HG03039 (cell line): ENCODE data around the gene KCNQ4.

Source experiments
- ATAC-seq: cut with Tn5 transposase; IDR thresholded peaks from one replicate; pipeline ENCODE4 v1.9.1; 2021; ENCODE audit warnings: mild to moderate bottlenecking, moderate library complexity; ENCODE audit not compliant: unreplicated experiment

Gene KCNQ4

GRCh38 chr1:40838980-40839942 lies 55.7 kb downstream of the KCNQ4 start:
- no peak for ATAC-seq

- no peak for ATAC-seq
These were observed 56.4 kb downstream of the KCNQ4 start for GRCh38 chr1:40839943-40840335.

GRCh38 chr1:40840526-40841323 lies 57.1 kb downstream of the KCNQ4 start:
- no peak for ATAC-seq

GRCh38 chr1:40841602-40842001 lies 58.0 kb downstream of the KCNQ4 start:
- no peak for ATAC-seq

GRCh38 chr1:40842207-40842606 lies 58.6 kb downstream of the KCNQ4 start:
- ATAC-seq, result no peak

- no peak for ATAC-seq
These were observed 59.1 kb downstream of the KCNQ4 start for GRCh38 chr1:40842691-40843090.

- ATAC-seq, result no peak
These were observed 60.5 kb downstream of the KCNQ4 start for GRCh38 chr1:40844079-40844478.

- no peak for ATAC-seq
These were observed 61.6 kb downstream of the KCNQ4 start for GRCh38 chr1:40844887-40845878.

GRCh38 chr1:40845895-40846294 lies 62.3 kb downstream of the KCNQ4 start:
- ATAC-seq, result no peak

GRCh38 chr1:40847023-40847745 lies 63.6 kb downstream of the KCNQ4 start:
- ATAC-seq, result no peak

- ATAC-seq, result no peak
These were observed 65.1 kb downstream of the KCNQ4 start for GRCh38 chr1:40848530-40849189.

- ATAC-seq, result no peak
These were observed 66.4 kb downstream of the KCNQ4 start for GRCh38 chr1:40849801-40850592.

GRCh38 chr1:40851643-40852042 lies 68.1 kb downstream of the KCNQ4 start:
- ATAC-seq, result no peak

GRCh38 chr1:40853113-40853884 lies 69.7 kb downstream of the KCNQ4 start:
- ATAC-seq, result no peak

- no peak for ATAC-seq
These were observed 70.2 kb downstream of the KCNQ4 start for GRCh38 chr1:40853885-40854170.

GRCh38 chr1:40855513-40855912 lies 71.9 kb downstream of the KCNQ4 start:
- no peak for ATAC-seq

- no peak for ATAC-seq
These were observed 72.5 kb downstream of the KCNQ4 start for GRCh38 chr1:40856116-40856515.

GRCh38 chr1:40856656-40857302 lies 73.2 kb downstream of the KCNQ4 start:
- ATAC-seq, result no peak
